ENCODE results near the gene NFATC1. TPM values are rescaled to one million over a fixed set of nuclear protein-coding genes. Genes with fewer than 3 reads are reported as not detected.

Gene NFATC1
- total RNA-seq, 1 experiment from 2014 or later, result 4.9 TPM

GRCh38 chr18:79510731-79511241 lies 115.1 kb downstream of the NFATC1 start:
- in situ Hi-C loops (cut with HindIII; ENCODE audit: low pct_unique_long_range_greater_than_20kb, low sequenced_read_pairs), result no loop called here
- DNase-seq (ENCODE audit: low read depth, low spot score), result no peak

DNA sequence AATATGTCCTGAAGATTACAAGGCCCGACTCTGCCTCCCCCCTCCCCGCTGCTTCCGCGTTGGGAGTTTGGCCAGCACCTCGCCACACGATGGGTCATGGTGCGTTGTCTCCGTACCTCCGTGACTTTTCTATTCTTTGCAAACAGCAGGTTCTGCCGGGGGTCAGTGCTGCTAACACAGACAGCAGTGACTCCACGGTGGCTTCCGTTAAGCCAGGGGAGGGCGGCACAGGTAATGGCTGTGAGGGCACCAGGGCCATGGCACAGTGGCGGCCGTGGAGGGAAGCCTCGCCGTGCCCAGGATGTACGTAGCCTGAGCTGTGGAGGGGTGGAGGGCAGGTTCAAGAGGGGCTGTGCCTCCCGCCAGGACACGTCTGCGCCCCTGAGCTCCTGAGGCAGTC lies 115.5 kb downstream of the NFATC1 start:
- in situ Hi-C loops (cut with HindIII; ENCODE audit: low pct_unique_long_range_greater_than_20kb, low sequenced_read_pairs), result no loop called here

DNA sequence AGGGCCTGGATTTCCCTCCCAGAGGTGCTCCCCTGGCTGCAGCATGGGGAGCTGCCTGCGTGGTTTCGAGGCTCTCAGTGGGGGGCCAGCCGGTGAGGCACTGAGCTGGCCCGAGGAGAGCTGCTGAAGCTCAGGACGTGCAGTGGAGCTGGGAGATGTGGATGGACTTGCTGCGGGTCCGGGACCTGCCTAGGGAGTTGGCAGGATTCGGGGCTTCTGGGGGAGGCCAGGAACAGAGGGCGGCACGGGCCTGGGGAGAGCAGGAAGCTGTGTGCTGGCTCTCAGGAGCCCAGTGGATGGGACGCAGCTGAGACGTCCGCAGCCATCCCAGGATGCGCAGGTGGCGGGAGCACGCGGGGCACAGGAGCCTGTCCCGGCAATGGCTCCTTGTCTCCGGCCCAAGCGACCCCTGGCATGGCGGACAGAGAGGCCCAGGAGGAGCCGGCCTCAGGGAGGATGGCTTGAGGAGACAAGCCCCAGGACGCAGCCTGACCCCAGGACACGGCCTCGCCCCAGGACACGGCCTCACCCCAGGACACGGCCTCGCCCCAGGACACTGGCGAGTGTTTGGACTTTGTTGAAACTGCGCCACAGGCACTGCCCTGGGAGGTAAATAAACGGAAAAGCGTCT lies 116.1 kb downstream of the NFATC1 start:
- in situ Hi-C loops (cut with HindIII; ENCODE audit: low pct_unique_long_range_greater_than_20kb, low sequenced_read_pairs), result no loop called here
- DNase-seq (ENCODE audit: low read depth, low spot score), result no peak

More for the DNA sequence above, 115.5 kb downstream of the NFATC1 start:
- DNase-seq (ENCODE audit: low read depth, low spot score), result no peak

DNA sequence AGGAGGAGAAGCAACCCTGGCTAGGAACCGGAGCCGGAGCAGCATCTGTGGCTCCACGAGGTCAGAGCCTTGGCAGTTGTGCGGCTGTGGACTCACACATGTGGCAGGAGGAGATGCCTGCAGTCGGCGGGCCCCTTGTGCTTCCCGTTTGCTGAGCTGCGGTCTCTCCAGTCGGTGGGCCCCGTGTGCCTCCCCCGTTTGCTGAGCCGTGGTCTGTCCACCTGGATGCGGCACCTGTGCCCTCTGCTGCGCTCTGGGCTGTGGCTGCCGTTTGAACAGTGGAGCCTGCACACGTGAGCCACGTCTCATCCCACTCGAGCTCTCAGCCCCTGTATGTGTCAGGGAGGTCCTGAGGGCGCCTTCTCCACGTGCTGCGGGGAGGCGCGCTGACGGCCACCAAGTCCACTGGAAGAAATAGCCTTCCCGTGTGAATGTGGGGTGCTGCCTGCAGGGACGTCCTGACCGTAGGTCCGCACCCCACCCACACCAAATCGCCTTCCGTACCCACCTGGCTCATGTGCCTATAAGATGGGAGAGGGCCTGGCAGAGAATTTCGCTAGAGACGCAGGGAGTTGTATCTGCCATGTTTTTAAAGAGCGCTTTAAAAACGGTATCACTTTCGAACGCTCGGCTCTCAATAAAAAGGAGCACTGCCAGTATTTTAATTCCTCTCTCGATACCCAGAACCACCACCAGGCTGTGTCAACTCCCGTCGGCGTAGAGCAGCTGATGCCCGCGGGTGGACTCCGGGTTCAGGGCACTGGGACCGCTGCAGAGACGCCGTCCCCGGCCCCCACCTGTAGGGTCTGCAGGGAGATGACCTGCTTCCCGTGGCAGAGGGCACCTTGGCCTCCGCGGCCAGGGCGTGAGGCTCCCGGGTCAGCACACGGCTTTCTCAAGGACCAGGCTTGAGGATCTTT lies 117.0 kb downstream of the NFATC1 start:
- no peak for DNase-seq (ENCODE audit: low read depth, low spot score)
- in situ Hi-C loops (cut with HindIII; ENCODE audit: low pct_unique_long_range_greater_than_20kb, low sequenced_read_pairs), result no loop called here

GRCh38 chr18:79513381-79514081 lies 117.8 kb downstream of the NFATC1 start:
- DNase-seq (ENCODE audit: low read depth, low spot score), result no peak
- in situ Hi-C loops (cut with HindIII; ENCODE audit: low pct_unique_long_range_greater_than_20kb, low sequenced_read_pairs), result no loop called here

DNA sequence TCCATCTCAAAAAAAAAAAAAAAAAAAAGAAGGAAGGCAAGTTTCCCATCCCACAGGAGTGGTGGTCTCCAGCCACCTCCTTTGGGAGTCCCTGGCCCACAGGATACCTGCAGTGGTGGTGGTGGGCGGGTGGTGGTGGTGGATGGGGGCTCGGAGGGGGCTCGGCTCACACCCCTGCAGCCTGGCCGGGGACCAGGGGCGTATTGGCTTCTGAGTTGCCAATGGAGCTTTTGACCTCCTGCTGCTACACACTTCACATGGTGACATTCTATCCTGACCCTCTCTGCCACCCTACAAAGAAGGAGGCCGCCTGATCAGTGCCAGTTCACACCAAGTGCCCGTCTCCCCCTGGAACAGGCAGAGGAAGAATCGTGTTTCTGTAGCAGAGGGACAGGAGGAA lies 119.6 kb downstream of the NFATC1 start:
- in situ Hi-C loops (cut with HindIII; ENCODE audit: low pct_unique_long_range_greater_than_20kb, low sequenced_read_pairs), result no loop called here

GRCh38 chr18:79515944-79516351 lies 120.2 kb downstream of the NFATC1 start:
- no peak for DNase-seq (ENCODE audit: low read depth, low spot score)
- in situ Hi-C loops (cut with HindIII; ENCODE audit: low pct_unique_long_range_greater_than_20kb, low sequenced_read_pairs), result no loop called here

More for the DNA sequence above, 119.6 kb downstream of the NFATC1 start:
- DNase-seq (ENCODE audit: low read depth, low spot score), result no peak

DNA sequence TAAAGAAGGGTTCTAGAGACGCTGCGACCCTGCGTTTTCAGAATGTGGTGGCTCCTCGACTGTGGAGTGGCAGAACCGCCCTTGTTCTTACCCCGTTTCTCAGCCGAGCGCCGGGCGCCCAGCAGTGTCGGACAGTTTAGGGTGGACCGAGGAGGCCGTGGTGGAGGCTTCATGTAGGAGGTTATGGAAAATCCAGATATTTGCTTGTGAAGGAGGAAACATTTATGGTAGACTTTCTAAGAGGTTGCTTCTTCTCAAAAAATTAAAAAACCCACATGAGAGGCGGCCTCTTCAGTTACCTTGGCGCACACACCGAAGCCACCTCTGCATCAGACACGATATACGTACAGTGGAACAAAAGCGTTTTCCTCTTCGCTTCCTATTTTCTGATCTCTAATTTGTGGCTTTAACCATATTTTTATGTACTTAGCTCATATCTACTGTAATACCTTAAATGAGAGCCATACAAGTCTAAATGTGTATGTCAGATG lies 120.8 kb downstream of the NFATC1 start:
- in situ Hi-C loops (cut with HindIII; ENCODE audit: low pct_unique_long_range_greater_than_20kb, low sequenced_read_pairs), result no loop called here
- DNase-seq (ENCODE audit: low read depth, low spot score), result no peak

DNA sequence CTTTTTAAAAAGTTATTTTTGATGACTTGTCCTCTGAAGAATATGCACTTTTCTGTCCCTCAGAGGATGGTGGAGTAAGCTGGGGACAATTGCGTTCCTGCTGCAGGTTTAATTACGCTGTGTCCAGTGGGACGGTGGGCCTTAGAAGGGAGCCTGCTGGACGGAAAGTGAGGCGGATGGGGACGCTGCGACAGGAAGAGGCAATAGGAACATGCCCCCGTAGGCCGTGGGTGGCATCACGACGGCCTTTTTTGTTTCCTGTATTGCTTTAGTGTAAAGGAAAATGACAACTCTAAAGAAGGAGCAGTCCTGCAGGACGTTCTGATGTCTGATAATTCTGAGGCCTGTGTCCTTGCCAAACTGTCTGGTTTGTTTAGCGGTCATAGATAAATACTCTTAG lies 121.6 kb downstream of the NFATC1 start:
- no peak for DNase-seq (ENCODE audit: low read depth, low spot score)
- in situ Hi-C loops (cut with HindIII; ENCODE audit: low pct_unique_long_range_greater_than_20kb, low sequenced_read_pairs), result no loop called here

- DNase-seq (ENCODE audit: low read depth, low spot score), result no peak
- in situ Hi-C loops (cut with HindIII; ENCODE audit: low pct_unique_long_range_greater_than_20kb, low sequenced_read_pairs), result no loop called here
Observed at GRCh38 chr18:79518028-79518682, 122.4 kb downstream of the NFATC1 start.

GRCh38 chr18:79518683-79519128 lies 123.0 kb downstream of the NFATC1 start:
- no peak for DNase-seq (ENCODE audit: low read depth, low spot score)
- in situ Hi-C loops (cut with HindIII; ENCODE audit: low pct_unique_long_range_greater_than_20kb, low sequenced_read_pairs), result no loop called here

GRCh38 chr18:79519751-79520477 lies 124.2 kb downstream of the NFATC1 start:
- in situ Hi-C loops (cut with HindIII; ENCODE audit: low pct_unique_long_range_greater_than_20kb, low sequenced_read_pairs), result no loop called here
- DNase-seq (ENCODE audit: low read depth, low spot score), result no peak

GRCh38 chr18:79520478-79521390 lies 125.0 kb downstream of the NFATC1 start:
- in situ Hi-C loops (cut with HindIII; ENCODE audit: low pct_unique_long_range_greater_than_20kb, low sequenced_read_pairs), result no loop called here
- no peak for DNase-seq (ENCODE audit: low read depth, low spot score)

GRCh38 chr18:79521416-79522205 lies 125.9 kb downstream of the NFATC1 start:
- in situ Hi-C loops (cut with HindIII; ENCODE audit: low pct_unique_long_range_greater_than_20kb, low sequenced_read_pairs), result no loop called here
- no peak for DNase-seq (ENCODE audit: low read depth, low spot score)

DNA sequence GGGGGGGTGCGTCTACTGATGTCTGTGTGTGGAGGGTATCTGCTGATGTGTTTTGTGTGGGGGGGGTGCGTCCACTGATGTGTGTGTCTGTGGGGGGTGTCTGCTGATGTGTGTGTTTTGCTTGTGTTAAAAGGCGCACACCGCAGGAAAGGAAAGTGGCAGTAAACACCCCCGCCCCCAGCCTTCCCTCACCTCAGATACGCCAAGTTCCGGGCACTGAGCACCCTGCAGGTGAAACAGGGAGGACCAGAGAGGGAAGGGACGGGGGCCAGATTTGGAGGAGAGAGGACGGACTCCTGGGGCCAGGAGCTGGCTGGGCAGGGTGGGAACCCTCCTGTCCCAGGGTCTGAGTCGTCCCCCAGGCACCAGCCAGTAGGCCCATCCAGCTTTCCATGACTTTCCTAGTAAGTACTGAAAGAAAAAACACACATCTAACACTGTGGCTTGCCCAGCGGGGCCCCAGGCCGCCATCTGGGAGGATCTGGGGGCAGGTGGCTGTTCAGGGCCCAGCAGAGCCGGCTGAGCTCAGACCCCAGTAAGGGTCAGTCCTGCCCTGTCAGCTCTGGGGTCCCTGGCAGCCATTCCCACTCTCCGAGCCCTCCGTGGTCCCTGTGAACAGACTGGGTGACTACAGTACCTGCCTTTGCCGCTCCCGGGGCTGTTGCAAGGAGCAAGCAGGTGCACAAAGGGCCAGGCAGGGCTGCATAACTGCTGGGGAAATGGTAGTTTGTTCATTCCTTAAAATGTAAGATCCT lies 126.9 kb downstream of the NFATC1 start:
- in situ Hi-C loops (cut with HindIII; ENCODE audit: low pct_unique_long_range_greater_than_20kb, low sequenced_read_pairs), result no loop called here
- DNase-seq (ENCODE audit: low read depth, low spot score), result no peak

All from SK-MEL-5 (cell line).